IMR-90 (cell line): ENCODE measurements around the gene SEMA4D.

ENCODE experiments used
- NFE2L2 ChIP-seq: fragments of 150-350 bp; IDR thresholded peaks from 2 replicates; pipeline ENCODE4 v1.6.1; 2016; ENCODE audit warnings: low read depth, mild to moderate bottlenecking, low read length
- POLR2A ChIP-seq: IDR thresholded peaks from 2 replicates; pipeline ENCODE4 v1.6.1; 2012; ENCODE audit warnings: mild to moderate bottlenecking, low read depth, low read length
- TF ChIP-seq, protein P1 (sequence below): conservative IDR thresholded peaks from 2 replicates; pipeline ENCODE4 v1.5.1; 2012; ENCODE audit warnings: mild to moderate bottlenecking, low read depth, low read length, improper control_type of control experiment

DNA sequence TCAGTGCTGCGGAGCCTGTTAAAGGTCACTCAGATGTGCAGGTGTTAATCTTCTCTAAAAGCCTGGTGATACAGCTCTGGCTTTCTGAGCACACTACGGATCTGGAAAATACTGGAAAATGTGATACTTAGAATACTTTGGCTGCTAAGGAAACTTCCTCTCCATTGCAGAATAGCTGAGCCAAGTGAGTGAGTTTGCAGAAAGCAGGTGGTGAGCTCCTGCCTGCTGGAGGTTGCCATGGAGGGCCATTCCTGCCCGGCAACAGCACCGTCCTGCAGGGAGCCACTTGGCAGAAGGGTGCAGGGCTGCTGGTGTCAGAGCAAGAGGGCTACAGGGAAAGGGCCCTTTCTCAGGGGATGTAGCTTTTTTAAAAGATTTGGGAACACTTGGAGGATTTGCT is 138.9 kb downstream of the SEMA4D start:
- TF ChIP-seq NFE2L2 (no peak), POLR2A (no peak)
- TF ChIP-seq, protein P1, sequence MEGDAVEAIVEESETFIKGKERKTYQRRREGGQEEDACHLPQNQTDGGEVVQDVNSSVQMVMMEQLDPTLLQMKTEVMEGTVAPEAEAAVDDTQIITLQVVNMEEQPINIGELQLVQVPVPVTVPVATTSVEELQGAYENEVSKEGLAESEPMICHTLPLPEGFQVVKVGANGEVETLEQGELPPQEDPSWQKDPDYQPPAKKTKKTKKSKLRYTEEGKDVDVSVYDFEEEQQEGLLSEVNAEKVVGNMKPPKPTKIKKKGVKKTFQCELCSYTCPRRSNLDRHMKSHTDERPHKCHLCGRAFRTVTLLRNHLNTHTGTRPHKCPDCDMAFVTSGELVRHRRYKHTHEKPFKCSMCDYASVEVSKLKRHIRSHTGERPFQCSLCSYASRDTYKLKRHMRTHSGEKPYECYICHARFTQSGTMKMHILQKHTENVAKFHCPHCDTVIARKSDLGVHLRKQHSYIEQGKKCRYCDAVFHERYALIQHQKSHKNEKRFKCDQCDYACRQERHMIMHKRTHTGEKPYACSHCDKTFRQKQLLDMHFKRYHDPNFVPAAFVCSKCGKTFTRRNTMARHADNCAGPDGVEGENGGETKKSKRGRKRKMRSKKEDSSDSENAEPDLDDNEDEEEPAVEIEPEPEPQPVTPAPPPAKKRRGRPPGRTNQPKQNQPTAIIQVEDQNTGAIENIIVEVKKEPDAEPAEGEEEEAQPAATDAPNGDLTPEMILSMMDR = no peak
